Measurements from ENCODE around the gene LRRC17.
"Not testable (repeated sequence)": the region's sequence is repeated elsewhere in the genome, so short reads cannot be mapped to it uniquely, and the experiment has no call there.

Gene LRRC17

DNA sequence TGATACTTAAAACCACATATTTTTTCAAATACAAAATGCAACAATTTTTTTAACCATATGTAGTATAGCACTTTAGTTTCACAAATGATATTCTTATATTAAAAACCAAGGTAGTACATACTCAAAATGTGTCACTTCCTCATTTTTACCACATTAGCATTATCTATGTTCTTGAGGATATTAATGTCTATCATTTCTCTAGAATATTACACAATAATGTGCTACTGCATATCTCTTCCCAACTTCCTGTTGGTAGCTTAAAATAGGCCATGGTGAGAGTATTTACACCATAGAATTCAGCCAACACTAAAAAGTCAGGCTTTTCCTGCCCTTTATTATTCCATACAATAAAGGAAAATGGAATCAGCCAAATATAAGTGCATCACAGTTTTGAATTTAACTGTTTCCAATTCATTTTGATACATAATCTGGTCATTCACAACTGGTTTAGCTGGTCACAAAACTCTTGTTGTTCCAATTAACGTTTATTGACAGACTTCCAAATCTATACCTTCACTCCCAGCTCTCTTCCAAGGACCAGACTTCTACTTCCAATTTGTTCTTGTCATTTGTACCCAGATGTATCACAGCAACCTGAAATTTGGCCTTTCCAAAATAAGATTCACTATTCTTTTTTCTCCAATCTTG, 20.0 kb upstream of the LRRC17 start:
- Histone ChIP-seq H3K27me3 (replicated peaks) (no peaks in the 10 kb centered on the region), H3K4me3 (ENCODE audit: low read depth, low read length) (no peak overlapping the region), H3K27ac (peak overlapping the region; percentile 97), H3K36me3 (replicated peaks) (no peaks in the 10 kb centered on the region)
- DNase-seq: no peak
- TF ChIP-seq, protein P1, sequence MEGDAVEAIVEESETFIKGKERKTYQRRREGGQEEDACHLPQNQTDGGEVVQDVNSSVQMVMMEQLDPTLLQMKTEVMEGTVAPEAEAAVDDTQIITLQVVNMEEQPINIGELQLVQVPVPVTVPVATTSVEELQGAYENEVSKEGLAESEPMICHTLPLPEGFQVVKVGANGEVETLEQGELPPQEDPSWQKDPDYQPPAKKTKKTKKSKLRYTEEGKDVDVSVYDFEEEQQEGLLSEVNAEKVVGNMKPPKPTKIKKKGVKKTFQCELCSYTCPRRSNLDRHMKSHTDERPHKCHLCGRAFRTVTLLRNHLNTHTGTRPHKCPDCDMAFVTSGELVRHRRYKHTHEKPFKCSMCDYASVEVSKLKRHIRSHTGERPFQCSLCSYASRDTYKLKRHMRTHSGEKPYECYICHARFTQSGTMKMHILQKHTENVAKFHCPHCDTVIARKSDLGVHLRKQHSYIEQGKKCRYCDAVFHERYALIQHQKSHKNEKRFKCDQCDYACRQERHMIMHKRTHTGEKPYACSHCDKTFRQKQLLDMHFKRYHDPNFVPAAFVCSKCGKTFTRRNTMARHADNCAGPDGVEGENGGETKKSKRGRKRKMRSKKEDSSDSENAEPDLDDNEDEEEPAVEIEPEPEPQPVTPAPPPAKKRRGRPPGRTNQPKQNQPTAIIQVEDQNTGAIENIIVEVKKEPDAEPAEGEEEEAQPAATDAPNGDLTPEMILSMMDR (IDR thresholded peaks at IDR 0.05; ENCODE audit: low read depth, low read length, missing control alignments): no peak
- in situ Hi-C loops (cut with HindIII; ENCODE audit: low pct_ligation_motif_present, low sequenced_read_pairs): no loop called here

- H3K36me3 ChIP-seq (replicated peaks): no peaks in the 10 kb centered on the region
- no peak overlapping the region for H3K4me3 ChIP-seq (ENCODE audit: low read depth, low read length)
- TF ChIP-seq, protein P1 (IDR thresholded peaks at IDR 0.05; ENCODE audit: low read depth, low read length, missing control alignments): no peak
- no peak overlapping the region for H3K27ac ChIP-seq
- no peaks in the 10 kb centered on the region for H3K27me3 ChIP-seq (replicated peaks)
- DNase-seq: no peak
- in situ Hi-C loops (cut with HindIII; ENCODE audit: low pct_ligation_motif_present, low sequenced_read_pairs): no loop called here
These were observed 17.2 kb upstream of the LRRC17 start for GRCh38 chr7:102895602-102896001.

DNA sequence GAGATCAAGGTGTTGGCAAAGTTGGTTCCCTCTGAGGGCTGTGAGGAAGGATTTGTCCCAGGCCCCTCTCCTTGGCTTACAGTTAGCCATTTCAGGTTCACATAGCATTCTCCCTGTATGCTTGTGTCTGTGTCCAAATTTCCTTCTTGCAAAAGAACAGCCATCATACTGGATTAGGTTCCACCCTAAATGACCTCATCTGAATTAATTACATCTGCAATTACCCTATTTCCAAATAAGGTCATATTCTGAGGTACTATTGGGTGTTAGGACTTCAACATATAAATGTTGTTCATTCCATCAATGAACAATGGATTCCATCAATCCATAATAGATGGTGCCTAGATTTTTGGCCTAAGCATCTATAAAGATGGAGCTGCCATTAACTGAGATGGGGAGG, 16.2 kb upstream of the LRRC17 start:
- Histone ChIP-seq H3K36me3 (replicated peaks) (no peaks in the 10 kb centered on the region), H3K27ac (no peak overlapping the region), H3K4me3 (ENCODE audit: low read depth, low read length) (no peak overlapping the region), H3K27me3 (replicated peaks) (no peaks in the 10 kb centered on the region)
- TF ChIP-seq, protein P1 (IDR thresholded peaks at IDR 0.05; ENCODE audit: low read depth, low read length, missing control alignments): no peak
- in situ Hi-C loops (cut with HindIII; ENCODE audit: low pct_ligation_motif_present, low sequenced_read_pairs): no loop called here
- DNase-seq: no peak

DNA sequence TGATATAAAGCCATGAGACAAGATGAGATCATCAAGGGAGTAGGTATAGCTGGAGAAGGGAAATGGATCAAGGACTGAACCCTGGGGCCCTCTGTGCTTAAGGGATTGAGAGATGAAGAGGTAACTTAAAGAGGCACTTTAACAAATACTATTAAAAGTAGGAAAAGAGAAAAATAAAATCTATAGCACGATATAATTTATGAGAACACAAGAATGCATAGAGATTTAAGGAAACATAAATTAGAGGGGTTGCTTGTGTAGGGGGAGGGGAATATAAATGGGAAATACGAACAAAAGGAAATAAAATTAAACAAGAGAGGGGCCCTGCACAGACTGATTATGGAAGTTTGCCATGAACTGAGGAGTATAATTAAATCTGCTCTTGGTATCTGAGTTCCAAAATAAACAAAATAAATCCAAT, 15.6 kb upstream of the LRRC17 start:
- DNase-seq: no peak
- H3K4me3 ChIP-seq (ENCODE audit: low read depth, low read length): no peak overlapping the region
- no peaks in the 10 kb centered on the region for H3K27me3 ChIP-seq (replicated peaks)
- in situ Hi-C loops (cut with HindIII; ENCODE audit: low pct_ligation_motif_present, low sequenced_read_pairs): no loop called here
- no peak overlapping the region for H3K27ac ChIP-seq
- TF ChIP-seq, protein P1 (IDR thresholded peaks at IDR 0.05; ENCODE audit: low read depth, low read length, missing control alignments): no peak
- no peaks in the 10 kb centered on the region for H3K36me3 ChIP-seq (replicated peaks)

DNA sequence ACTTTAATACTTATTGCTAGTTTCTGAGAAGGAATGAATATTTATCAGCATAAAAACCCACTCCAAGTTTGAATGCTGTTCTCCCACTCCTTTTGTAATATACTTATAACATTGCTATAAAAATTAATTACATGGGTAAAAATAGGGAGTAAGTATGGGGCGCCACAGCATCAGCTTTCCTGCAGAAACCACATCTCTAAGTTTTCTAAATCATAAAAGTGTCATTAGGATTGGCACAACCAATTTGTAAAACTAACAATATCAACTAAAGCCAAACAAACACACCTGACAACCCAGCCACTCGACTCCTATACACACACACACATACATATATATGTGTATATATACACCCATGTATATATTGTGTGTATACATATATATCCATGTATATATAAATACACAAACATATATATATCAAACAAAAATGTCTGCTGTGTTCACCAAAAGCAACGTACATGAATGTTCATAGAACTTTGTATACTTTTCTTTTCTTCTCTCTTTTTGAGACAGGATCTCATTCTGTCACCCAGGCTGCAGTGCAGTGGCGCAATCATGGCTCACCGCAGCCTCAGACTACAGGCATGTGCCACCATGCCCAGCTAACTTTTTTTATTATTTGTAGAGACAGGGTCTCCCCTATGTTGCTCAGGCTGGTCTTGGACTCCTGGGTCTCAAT, 14.8 kb upstream of the LRRC17 start:
- no peaks in the 10 kb centered on the region for H3K27me3 ChIP-seq (replicated peaks)
- in situ Hi-C loops (cut with HindIII; ENCODE audit: low pct_ligation_motif_present, low sequenced_read_pairs): no loop called here
- TF ChIP-seq, protein P1 (IDR thresholded peaks at IDR 0.05; ENCODE audit: low read depth, low read length, missing control alignments): no peak
- no peak overlapping the region for H3K27ac ChIP-seq
- DNase-seq: no peak
- no peaks in the 10 kb centered on the region for H3K36me3 ChIP-seq (replicated peaks)
- no peak overlapping the region for H3K4me3 ChIP-seq (ENCODE audit: low read depth, low read length)

DNA sequence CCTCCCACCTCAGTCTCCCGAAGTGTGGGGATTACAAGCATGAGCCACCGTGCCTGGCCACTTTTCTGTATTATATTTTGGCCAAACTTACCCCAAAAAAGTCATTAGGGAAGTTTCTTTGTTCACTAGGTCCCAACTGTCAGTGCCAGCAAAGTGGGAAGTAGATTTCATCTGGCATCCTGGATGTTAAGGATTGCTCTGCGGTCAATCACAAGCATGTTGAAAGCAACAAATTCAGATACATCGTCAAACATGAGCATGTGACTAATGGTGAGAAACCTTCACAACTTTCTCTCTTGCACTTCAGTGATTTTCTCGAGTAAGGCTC, 14.3 kb upstream of the LRRC17 start:
- no peak overlapping the region for H3K4me3 ChIP-seq (ENCODE audit: low read depth, low read length)
- in situ Hi-C loops (cut with HindIII; ENCODE audit: low pct_ligation_motif_present, low sequenced_read_pairs): no loop called here
- H3K36me3 ChIP-seq (replicated peaks): no peaks in the 10 kb centered on the region
- DNase-seq: no peak
- no peak overlapping the region for H3K27ac ChIP-seq
- H3K27me3 ChIP-seq (replicated peaks): no peaks in the 10 kb centered on the region
- TF ChIP-seq, protein P1 (IDR thresholded peaks at IDR 0.05; ENCODE audit: low read depth, low read length, missing control alignments): no peak

DNA sequence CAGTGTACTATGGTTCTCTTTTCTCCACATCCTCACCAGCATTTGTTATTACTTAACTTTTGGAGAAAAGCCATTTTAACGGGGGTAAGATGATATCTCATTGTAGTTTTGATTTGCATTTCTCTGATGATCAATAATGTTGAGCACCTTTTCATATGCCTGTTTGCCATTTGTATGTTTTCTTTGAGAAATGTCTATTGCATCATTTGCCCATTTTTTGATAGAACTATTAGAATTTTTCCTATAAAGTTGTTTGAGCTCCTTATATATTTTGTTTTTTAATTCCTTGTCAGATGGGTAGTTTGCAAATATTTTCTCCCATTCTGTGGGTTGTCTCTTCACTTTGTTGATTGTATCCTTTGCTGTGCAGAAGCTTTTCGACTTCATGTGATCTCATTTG, 10.7 kb upstream of the LRRC17 start:
- in situ Hi-C loops (cut with HindIII; ENCODE audit: low pct_ligation_motif_present, low sequenced_read_pairs); H3K4me3 ChIP-seq (ENCODE audit: low read depth, low read length); H3K36me3 ChIP-seq (replicated peaks); H3K27me3 ChIP-seq (replicated peaks); DNase-seq; H3K27ac ChIP-seq: not testable (repeated sequence)

- H3K27me3 ChIP-seq (replicated peaks); H3K4me3 ChIP-seq (ENCODE audit: low read depth, low read length); DNase-seq; H3K36me3 ChIP-seq (replicated peaks); in situ Hi-C loops (cut with HindIII; ENCODE audit: low pct_ligation_motif_present, low sequenced_read_pairs); H3K27ac ChIP-seq: not testable (repeated sequence)
These were observed 9.2 kb upstream of the LRRC17 start for GRCh38 chr7:102903576-102903975.

All from brain microvascular endothelial cell (primary cell).